NOMO-1 treated with DMSO at 0.1 percent for 48 hours (cell line): Measurements from ENCODE around the gene DYRK1A.

Experiments used
- DNase-seq: peaks from one replicate; lab custom pipeline; 2025; ENCODE audit not compliant: unreplicated experiment; lab: John Stamatoyannopoulos, UW

DYRK1A gene

GRCh38 chr21:37365517-37366481 lies 774 bp upstream of the DYRK1A start:
- DNase-seq, result peak; percentile 42

GRCh38 chr21:37367336-37367702 lies 746 bp downstream of the DYRK1A start:
- no peak for DNase-seq

GRCh38 chr21:37367703-37368540 lies 1.3 kb downstream of the DYRK1A start:
- DNase-seq, result no peak

- DNase-seq, result no peak
Measured at GRCh38 chr21:37368541-37369279, 2.1 kb downstream of the DYRK1A start.

- no peak for DNase-seq
Measured at GRCh38 chr21:37369307-37369854, 2.8 kb downstream of the DYRK1A start.

- peak; percentile 70 for DNase-seq
Measured at GRCh38 chr21:37370152-37371040, 3.8 kb downstream of the DYRK1A start.

- DNase-seq, result no peak
Measured at GRCh38 chr21:37371041-37371397, 4.4 kb downstream of the DYRK1A start.

- no peak for DNase-seq
Measured at GRCh38 chr21:37372127-37372731, 5.7 kb downstream of the DYRK1A start.

- no peak for DNase-seq
Measured at GRCh38 chr21:37372951-37373350, 6.4 kb downstream of the DYRK1A start.

GRCh38 chr21:37373539-37373938 lies 7.0 kb downstream of the DYRK1A start:
- DNase-seq, result no peak

- no peak for DNase-seq
Measured at GRCh38 chr21:37374027-37374426, 7.5 kb downstream of the DYRK1A start.

GRCh38 chr21:37375866-37376574 lies 9.4 kb downstream of the DYRK1A start:
- no peak for DNase-seq

- DNase-seq, result no peak
Measured at GRCh38 chr21:37378700-37379139, 12.1 kb downstream of the DYRK1A start.

GRCh38 chr21:37380349-37381323 lies 14.1 kb downstream of the DYRK1A start:
- DNase-seq, result no peak

GRCh38 chr21:37381883-37382585 lies 15.5 kb downstream of the DYRK1A start:
- no peak for DNase-seq

- no peak for DNase-seq
Measured at GRCh38 chr21:37383086-37383485, 16.5 kb downstream of the DYRK1A start.

GRCh38 chr21:37383784-37384311 lies 17.3 kb downstream of the DYRK1A start:
- DNase-seq, result no peak
